Posterior cingulate gyrus (tissue), 11 donors: Measurements from ENCODE around the gene ANKRD11.
A peak's percentile ranks its signal among the peaks of the same experiment; 100 is the strongest.

Source experiments
- DNase-seq, 10 donors: peaks; one replicate each; pipeline versions ENCODE4 v3.0.0 to v3.0.0-alpha.2; 2020 to 2021; ENCODE audit warnings: mixed read lengths in 3 of 10
- intact Hi-C: fragments of 100-400 bp; cut with DNase I; formaldehyde crosslinking; loops from one replicate; pipeline ENCODE4 v1.15.1; 2023

Gene ANKRD11

DNA sequence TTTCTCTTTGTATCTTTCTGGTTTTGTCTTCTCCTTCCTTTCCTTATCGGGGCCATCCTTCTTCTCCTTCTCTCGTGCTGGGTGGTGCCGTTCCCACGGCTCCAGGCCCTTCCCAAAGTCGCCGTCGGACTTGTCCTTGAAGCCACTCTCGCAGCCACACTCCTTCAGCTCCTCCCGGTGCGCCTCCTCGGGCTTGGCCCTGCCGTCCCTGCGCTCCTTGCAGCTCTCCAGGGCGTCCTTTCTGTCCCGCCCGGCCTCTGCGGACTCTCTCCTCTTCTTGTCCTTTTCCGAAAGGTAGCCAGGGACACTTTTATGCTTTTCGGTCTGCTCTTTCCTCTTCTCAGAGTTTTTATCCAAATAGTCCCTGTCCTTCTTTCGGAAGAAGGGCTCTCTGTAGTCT is 206.9 kb downstream of the ANKRD11 start:
- intact Hi-C loops: no loop called here
- no peak for DNase-seq

DNA sequence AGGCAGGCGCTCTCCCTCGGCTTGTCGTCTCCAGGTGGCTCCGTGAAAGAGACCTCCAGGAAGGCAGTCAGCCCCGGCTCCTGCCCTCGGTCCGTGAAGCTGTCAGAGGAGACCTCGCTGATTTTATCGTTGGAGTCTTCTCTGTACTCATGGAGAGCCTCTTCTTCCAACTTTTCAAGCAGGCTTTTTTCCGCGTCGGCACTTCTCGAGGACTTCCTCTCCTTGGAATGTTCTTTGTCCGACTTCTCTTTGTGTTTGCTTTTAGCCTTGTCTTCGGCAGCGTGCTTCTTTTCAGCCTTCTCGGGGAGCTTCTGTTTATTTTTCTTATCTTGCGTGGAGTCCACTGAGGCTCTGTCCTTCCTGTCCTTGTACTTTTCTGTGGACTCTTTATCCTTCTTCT is 207.8 kb downstream of the ANKRD11 start:
- DNase-seq: no peak
- intact Hi-C loops: no loop called here

DNA sequence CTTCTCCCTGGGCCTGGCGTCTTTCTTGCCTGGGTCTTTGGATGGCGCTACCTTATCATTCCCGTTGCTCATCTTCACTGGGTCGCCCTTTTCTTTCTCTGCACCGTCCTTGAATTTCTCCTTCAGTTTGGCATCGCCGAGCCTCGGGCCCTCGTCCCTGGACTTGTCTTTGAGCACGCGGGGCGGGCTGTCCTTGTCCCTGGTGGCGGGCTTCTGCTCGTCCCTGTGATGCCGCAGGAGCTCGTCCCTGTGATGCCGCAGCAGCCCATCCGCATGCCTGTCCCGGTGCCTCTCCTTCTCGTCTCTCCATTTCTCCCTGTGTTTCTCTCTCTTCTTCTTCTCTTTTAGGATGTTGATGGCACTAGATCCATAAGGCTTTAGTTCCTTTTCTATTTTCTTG is 208.5 kb downstream of the ANKRD11 start:
- no peak for DNase-seq
- intact Hi-C loops: no loop called here

DNA sequence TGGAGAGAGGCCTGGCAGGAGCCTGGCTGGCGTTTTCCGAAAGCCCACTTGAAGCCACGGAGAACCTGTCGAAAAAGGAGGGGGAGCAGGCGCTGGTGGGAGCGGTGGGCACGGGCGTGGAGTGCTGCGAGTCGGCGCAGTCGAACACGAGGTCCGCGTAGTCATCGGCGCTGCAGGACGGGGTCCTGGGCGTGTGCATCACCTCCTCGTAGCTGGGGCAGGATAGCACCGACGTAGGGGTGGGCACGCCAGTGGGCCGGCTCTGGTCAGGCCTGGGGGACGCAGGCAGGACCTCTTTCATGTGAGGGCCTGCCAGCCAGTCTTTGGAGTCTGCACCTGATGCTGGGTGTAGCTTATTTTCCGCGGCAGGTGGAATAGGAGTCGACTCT is 209.2 kb downstream of the ANKRD11 start:
- intact Hi-C loops: no loop called here
- DNase-seq: no peak

DNA sequence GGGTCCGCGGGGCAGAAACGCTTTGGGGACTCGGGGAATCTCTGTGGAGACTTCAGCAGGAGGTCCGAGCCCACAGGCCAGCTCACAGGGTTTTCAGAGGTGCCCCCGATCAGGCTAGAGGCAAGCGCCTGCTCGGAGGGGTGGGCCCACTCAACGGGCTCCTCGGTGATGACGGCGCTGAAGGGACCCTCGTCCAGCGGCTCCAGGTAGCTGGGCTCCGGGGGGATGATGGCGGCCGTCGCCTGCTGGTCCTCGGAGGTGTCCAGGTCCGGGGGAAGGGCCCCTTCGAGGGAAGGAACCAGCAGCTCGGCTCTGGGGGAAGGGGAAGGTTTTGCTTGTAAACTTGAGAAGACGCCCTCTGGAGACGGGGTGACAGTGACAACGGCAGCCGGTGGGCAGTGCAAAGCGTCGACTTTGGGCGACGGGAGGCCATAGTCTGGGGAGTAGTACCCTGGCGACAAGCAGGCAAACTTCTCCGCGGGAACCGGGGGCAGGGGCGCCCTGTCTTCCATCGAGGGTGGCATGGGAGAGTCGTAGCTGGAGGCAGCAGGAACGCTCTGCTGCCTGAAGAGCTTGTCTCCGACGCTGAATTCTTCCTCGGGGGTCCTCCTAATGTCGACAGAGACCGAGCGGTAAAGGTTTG is 209.7 kb downstream of the ANKRD11 start:
- no peak for DNase-seq
- intact Hi-C loops: no loop called here

DNA sequence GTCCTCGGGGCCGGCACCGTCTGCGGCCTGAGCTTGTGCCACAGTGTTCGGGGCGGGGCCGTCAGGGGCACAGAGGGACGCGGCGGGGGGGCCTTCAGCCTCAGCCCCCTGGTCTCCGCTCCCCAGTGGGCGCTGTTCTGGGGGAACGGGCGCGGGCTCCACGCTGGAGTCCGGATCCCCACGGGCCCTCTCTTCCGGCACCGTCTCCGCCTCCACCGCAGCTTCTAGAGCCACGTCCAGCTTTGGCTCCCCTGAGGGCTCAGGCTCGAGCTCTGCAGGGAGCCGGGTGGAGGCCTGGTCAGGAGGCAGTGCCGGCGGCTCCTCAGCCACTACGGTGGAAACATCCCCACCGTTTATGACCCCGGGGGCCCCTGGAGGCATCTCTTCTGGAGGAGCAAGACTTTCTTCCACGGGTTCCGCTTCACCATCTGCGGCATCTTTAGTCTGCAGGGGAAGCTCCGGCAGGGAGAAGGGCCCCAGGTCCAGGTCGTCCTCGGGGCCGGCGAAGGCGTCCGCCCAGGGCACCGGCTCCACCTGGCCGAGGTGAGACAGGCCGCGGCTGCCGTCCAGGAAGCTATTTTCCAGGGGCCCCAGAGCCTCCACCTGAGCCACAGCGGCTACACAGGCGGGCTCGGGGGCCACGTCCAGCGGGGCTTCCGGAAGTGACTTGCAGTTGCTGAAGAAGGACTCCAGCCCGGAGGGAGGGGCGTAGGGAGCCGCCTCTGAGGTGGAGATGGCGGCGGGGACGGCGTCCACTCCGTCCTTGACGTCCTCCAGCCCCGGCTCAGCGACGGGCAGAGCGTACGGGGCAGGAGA is 210.5 kb downstream of the ANKRD11 start:
- intact Hi-C loops: no loop called here
- DNase-seq: no peak

DNA sequence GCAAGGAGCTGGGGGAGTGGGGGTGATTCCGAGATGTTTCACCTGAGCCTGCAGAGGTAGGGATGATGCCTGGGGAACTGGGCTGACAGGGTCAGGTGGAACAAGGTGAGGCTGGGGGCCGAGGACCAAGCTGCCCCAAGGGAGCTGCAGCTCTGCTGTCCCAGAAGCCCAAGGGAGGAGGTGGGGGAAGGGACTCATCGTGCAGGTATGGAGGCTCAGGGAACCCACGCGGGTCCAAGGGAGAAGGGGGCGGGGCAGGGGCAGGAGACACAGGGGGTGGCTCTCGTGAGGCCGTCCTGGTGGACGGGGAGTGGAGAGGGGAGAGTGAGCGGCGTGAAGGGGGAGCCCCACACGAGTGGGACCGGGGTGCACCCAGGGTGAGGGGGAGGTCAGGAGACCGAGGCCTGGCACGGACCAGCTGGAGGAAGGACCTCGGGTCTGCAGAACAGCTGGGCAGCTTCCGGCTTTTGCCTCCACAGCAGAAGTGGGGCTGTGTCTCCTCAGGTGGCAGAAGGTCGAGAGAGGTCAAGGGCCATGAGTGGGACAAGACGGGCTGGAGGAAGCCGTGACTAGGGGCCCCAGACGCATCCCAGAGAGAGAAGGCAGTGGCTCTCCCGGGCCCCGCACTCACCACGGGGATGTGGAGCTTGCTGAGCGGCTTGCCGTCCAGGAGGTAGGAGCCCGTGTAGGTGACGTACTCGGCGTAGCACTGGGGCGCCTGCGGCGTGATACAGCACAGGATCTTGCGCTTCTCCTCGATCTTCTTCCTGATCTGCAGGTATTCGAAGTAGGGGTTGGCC is 211.7 kb downstream of the ANKRD11 start:
- DNase-seq: no peak
- intact Hi-C loops: no loop called here

DNA sequence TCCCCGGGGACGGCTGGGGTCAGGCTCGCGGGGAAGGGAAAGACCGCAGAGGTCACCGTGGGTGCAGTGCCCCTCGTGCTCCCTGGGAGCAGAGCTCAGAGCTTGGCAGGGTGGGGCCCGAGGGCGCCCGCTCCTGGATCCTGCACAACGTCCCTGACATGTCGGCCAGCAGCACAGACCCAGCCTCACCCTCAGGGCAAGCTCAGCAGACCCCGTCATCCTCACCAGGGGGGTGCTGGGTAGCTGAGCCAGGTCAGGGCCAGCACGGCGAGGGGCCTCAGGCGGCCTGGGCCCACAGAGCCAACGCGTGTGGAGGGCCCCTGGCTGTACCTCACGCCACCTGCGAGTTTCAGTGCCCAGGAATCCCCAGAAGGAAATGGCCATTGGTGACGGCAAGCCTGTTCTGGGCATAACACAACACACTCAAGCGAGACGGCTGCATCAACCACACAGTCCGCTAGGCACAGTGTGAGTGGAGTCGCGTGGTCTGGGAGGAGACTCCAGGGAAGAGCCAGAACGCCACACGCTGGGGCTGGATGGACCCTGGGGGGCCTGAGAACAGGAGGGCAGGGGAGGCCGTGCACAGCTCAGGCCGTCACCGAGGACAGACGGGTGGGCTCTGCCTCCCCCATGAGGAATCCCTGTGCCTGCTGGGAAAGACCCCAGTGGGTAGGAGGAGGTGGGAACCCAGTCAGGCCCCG is 212.6 kb downstream of the ANKRD11 start:
- peak in 1 of 10 donors; percentile 61 for DNase-seq
- intact Hi-C loops: no loop called here

DNA sequence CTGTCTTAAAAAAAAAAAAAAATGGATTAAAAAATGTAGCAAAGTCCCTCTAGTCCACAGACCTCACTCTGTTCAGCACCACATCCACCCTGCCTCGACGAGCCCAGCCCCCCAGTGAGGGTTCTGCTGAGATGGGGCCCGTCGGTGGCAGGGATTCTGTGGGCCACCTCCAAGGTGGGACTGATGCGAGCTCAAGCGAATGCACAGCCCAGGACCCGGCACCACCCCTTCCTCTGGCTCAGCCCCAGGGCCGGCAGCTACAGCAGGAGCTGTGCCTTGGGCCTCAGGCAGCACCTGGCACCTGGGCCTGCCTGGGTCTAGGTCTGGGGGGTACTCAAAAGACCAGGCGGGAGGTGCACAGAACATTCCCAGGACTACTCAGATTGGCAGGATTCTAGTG is 213.3 kb downstream of the ANKRD11 start:
- DNase-seq: peak in 1 of 10 donors; percentile 75
- intact Hi-C loops: no loop called here

DNA sequence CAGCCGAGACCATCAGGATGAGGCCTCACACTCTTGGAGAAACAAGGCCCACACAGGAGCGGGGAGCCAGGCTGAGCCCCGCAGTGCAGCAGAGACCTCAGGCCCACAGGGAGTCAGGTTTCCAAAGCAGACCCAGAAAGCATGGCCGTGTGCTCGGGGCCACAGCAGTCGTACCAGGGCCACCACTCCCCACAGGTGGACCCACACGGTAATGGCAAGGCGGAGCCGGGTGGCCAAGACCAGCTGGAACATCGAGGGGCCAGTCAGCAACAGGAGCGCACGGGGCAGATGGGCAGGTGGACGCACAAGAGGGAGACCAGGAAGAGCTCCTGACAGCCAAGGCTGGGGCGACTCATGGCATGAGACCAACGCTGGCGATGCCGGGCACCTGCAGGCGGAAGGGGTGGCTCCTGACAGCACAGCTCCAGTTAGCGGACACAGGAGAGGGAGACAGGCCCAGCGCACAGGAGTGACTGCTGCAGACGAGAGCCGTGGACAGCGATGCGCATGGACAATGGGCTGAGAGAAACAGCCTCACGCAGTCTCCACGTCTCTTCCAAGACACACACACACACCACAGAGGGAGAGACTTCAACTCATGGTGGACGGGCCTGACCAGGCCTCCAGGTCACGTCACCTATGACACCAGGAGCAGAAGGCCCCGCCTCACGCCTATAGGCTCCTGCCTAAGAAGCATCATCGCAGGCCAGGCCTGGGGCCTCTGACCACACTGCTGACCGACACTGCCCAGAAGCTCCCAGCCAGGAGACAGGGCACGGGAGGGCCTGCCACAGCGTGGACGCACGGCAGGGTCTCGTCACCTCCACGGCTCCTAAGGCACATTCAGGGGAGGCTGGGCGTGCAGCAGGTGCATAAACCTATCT is 214.3 kb downstream of the ANKRD11 start:
- intact Hi-C loops: no loop called here
- peak in 1 of 10 donors; percentile 76 for DNase-seq

DNA sequence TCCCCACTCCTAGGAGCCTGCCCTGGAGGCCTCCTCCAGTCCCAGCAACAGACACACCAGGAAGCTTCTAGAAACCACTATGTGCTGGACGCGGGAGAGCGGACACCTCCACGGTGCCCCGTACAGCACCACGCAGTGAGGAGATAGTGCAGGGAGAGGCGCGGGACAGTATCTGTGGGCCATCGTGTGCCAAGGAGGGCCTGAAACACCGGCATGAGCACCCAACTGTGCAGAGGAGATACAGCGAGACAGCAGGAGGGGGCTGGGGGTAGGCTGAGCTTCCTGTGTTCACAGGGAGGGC is 215.1 kb downstream of the ANKRD11 start:
- peak in 1 of 10 donors; percentile 67 for DNase-seq
- intact Hi-C loops: no loop called here

DNA sequence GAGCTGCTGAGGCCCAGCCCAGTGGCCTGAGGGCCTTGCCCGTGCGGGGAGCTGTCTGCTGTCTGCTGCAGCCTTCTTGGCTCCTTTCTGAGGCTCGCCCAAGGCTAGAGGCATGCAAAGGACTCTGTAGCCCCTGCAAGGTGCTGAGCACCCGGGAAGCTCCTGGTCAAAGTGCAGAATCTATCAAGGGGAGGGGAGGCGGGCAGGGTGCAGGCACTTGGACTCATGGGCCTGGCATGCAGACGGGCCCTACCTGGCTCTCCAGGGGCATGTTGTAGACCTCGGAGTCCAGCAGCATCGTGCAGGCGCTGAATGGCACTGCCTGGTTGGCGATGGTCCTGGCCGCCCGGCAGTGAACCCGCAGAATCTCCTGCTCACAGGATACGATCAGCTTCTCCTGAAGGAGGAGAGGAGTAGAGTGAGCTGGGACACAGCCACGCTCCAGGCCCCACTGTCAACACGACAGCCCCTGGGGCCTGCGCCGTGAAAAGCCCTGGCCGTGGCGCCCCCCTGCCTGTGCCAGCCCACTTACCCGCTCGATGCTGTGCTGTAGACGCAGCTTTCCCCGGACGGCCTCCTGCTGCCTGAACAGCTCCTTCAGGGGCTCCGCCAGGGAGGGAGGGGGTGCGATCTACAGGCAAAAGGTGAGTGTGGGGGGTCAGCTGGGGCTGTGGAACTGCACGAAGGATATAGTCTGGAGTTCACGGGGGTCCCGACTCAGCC is 215.6 kb downstream of the ANKRD11 start:
- DNase-seq: peak in 2 of 10 donors; percentile 9 to 76
- intact Hi-C loops: no loop called here

DNA sequence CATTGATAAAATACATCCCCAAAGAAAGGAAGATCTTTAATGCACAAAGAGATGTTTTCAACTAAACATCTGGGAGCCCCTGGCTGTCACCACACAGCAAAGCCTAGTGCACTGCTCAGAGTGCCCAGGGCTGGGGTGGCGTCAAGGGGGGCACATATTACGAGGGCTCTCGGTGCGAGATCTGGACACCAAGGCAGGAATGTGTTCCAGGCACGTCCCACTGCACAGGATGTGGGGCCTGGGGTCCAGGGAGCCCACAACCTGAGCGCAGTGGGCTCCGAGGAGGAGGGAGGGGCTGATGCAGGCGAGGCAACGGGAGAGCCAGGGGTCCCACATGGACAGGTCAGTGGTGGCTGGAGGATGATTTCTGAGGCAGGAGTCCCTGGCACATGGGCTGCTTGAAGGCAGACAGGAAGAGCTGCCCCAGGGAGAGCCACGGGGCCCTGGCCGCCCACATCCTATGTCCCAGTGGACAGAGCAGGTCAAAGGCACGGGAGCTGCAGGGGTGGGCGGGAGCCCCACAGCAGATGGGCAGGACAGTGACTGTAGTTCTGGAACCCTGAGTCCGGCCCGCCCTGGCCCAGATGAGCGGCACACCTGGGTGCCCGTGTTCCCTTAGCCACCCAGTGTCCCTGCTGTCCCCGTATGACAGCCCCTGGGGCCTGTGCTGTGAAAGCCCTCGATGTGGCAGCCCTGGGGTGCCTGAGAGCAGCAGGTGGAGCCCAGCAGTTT is 216.5 kb downstream of the ANKRD11 start:
- intact Hi-C loops: no loop called here
- peak in 1 of 10 donors; percentile 62 for DNase-seq

DNA sequence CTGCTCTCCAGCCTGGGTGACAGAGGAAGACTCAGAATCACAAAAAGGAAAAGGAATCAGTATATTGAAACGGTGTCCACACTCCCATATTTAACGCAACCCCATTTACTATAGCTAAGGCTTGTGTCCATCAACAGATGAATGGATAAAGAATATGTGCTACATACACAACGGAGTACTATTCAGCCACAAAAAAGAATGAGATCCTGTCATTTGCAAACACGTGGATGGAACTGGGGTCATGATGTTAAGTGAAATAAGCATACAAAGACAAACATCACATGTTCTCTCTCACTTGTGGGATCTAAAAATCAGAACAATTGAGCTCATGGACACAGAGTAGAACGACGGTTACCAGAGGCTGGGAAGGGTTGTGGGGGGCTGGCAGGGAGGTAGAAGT is 217.7 kb downstream of the ANKRD11 start:
- DNase-seq: no peak
- intact Hi-C loops: no loop called here

DNA sequence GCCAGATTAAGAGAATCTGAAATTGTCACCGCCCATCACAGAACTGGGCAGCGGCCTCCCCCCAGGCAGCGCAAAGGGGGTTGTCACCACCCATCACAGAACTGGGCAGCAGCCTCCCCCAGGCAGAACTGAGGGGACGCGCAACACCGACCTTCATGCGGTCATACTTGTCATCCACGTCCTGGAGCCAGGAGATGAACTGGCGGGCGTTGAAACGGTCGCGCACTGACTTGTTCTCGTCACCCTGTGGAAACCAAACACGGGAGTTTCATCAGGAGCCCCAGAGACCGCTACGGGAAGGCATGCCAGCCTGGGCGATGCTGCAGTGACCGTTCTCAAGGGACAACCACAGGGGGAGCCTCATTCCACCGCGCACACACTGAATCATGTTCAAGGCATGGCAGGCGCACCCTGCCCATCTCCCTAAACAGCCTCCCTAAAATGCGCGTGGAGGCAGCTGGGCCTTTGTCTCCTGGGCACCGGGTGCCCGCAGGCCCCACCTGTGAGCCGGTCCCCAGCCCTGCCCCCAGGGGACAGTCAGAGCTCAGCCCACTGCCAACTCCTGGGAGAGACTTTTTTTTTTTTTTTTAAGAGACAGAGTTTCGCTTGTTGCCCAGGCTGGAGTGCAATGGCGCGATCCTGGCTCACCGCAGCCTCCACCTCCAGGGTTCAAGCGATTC is 219.6 kb downstream of the ANKRD11 start:
- peak in 3 of 10 donors; percentile 12 to 70 (median 66) for DNase-seq
- intact Hi-C loops: no loop called here

DNA sequence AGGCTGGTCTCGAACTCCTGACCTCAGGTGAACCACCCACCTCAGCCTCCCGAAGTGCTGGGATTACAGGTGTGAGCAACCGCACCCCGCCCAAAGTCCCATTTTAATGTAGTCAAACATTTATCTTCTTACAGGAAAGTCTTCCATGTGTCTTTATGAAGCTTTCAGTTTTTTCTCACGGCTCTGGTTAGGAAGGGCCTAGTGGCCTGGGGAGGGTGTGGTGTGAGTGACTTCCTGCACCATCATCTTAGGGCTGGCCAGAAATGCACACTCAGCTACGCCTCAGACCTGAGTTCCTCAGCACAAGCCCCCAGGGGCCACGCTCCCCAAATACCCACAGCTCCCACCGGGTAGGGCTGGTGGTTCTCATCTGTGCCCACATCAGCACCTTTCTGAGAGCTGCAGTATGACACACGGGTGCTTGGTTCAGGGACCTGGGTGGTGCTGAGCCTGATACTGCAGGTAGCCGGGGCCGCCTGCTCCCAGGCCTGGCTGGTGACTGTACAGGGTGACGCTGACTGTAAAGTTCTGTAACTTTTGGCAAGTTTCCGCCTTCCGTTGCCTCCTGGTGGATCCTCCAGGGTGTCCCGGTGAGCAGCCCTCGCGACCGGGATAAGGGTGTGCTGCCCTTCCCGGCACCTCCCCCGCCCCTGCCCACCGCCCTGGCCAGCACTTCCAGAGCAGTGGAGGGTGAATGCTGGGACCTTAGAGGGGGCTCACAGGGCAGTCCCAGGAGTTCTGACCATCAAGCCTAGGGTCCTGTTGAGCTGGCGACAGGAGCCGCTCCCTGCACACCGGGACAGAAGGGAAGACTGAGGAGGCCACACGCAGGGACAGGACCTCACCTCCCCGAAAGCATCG is 220.3 kb downstream of the ANKRD11 start:
- intact Hi-C loops: no loop called here
- peak in 3 of 10 donors; percentile 21 to 61 (median 49) for DNase-seq
